H1 (cell line): ENCODE measurements around the gene HSD17B2. TPM values are rescaled to one million over a fixed set of nuclear protein-coding genes. Genes with fewer than 3 reads are reported as not detected.

ENCODE experiments used
- CTCF ChIA-PET: fragments of 300-600 bp; sonication (Branson Sonifier 250); formaldehyde crosslinking; loops from one replicate; lab custom pipeline; 2021; ENCODE audit not compliant: partially characterized antibody; lab: Charles Lee
- POLR2A ChIA-PET: fragments of 300-600 bp; sonication (Branson Sonifier 250); formaldehyde crosslinking; loops from one replicate; lab custom pipeline; 2021; ENCODE audit warnings: inconsistent platforms; ENCODE audit not compliant: partially characterized antibody; lab: Charles Lee
- DNase-seq, 2 experiments: peaks; one replicate each; pipeline versions ENCODE4 v3.0.0 to v3.0.0-alpha.2; 2010 to 2022; ENCODE audit warnings: low spot score in 2 of 2, low read depth in 1 of 2, mixed read lengths in 1 of 2
- FAIRE-seq: peaks from 2 replicates; lab custom pipeline; 2011; peaks lifted over from hg19 to GRCh38; lab: Jason Lieb, UNC
- H2AFZ ChIP-seq: 2 replicates; pipeline ENCODE4 v1.8.1; 2012; ENCODE audit warnings: low read length, inconsistent platforms
- H2AK5ac ChIP-seq: 2 replicates; pipeline ENCODE4 v1.6.1; 2013; ENCODE audit warnings: low read depth, low read length
- H2BK120ac ChIP-seq: replicated peaks from 2 replicates; pipeline ENCODE3; 2013; ENCODE audit warnings: low read depth, low read length, inconsistent platforms
- H2BK12ac ChIP-seq: 2 replicates; pipeline ENCODE4 v1.6.1; 2013; ENCODE audit warnings: low read depth, low read length
- H2BK15ac ChIP-seq: 2 replicates; pipeline ENCODE4 v1.6.1; 2013; ENCODE audit warnings: low read length
- H2BK20ac ChIP-seq: 2 replicates; pipeline ENCODE4 v1.6.1; 2013; ENCODE audit warnings: low read length
- H2BK5ac ChIP-seq: 2 replicates; pipeline ENCODE4 v1.6.1; 2013; ENCODE audit warnings: low read depth, low read length
- H3K14ac ChIP-seq: 2 replicates; pipeline ENCODE4 v1.6.1; 2013; ENCODE audit warnings: inconsistent platforms; ENCODE audit not compliant: insufficient read length
- H3K18ac ChIP-seq: 2 replicates; pipeline ENCODE4 v1.6.1; 2013; ENCODE audit warnings: low read length; ENCODE audit errors: extremely low read depth
- H3K23ac ChIP-seq: 2 replicates; pipeline ENCODE4 v1.6.1; 2013; ENCODE audit warnings: inconsistent platforms; ENCODE audit not compliant: insufficient read length
- H3K23me2 ChIP-seq: 2 replicates; pipeline ENCODE4 v1.6.1; 2013; ENCODE audit warnings: low read depth, low read length
- H3K27ac ChIP-seq: 2 replicates; pipeline ENCODE4 v1.6.1; 2011; ENCODE audit warnings: low read depth, low read length, inconsistent platforms
- H3K27me3 ChIP-seq, 4 experiments: replicated peaks in 1 of 4; 1 replicate in 1 of 4; 2 replicates in 3 of 4; pipeline versions ENCODE4 v1.6.1 to v1.8.1; 2011 to 2013; ENCODE audit warnings: low read length in 3 of 4, mild to moderate bottlenecking in 3 of 4, inconsistent platforms in 2 of 4, mixed read lengths in 2 of 4, moderate library complexity in 1 of 4; ENCODE audit not compliant: control insufficient read depth in 3 of 4, insufficient read depth in 3 of 4; ENCODE audit errors: extremely low read depth in 1 of 4
- H3K36me3 ChIP-seq, 4 experiments: 2 replicates each; pipeline versions ENCODE4 v1.6.1 to v1.8.1; 2011 to 2013; ENCODE audit warnings: mild to moderate bottlenecking in 4 of 4, low read length in 3 of 4, moderate library complexity in 2 of 4, control low read depth in 1 of 4, inconsistent platforms in 1 of 4; ENCODE audit not compliant: insufficient read depth in 4 of 4, control insufficient read depth in 2 of 4
- H3K4ac ChIP-seq: replicated peaks from 2 replicates; pipeline ENCODE3; 2013; ENCODE audit warnings: low read length, low read depth, mixed read lengths, inconsistent platforms; ENCODE audit not compliant: insufficient read length
- H3K4me1 ChIP-seq, 4 experiments: replicated peaks in 1 of 4; 1 replicate in 1 of 4; 2 replicates in 3 of 4; pipeline versions ENCODE4 v1.6.1 to v1.8.1; 2011 to 2013; ENCODE audit warnings: low read length in 3 of 4, inconsistent platforms in 2 of 4, mixed read lengths in 1 of 4; ENCODE audit not compliant: insufficient read depth in 4 of 4, control insufficient read depth in 3 of 4
- H3K4me2 ChIP-seq, 2 experiments: 2 replicates each; pipeline versions ENCODE4 v1.6.1 to v1.8.1; 2011 to 2013; ENCODE audit warnings: low read depth in 2 of 2, low read length in 2 of 2, control low read depth in 1 of 2, inconsistent platforms in 1 of 2, mild to moderate bottlenecking in 1 of 2; ENCODE audit not compliant: insufficient read depth in 1 of 2
- H3K4me3 ChIP-seq, 4 experiments: fragments of 200-600, 300-600 bp in 1 of 4; sonication (generic), shearing (Covaris generic), sonication (Bioruptor Twin) in 1 of 4; 2 replicates each; pipeline versions ENCODE4 v1.5.1 to v1.8.1; 2011 to 2016; ENCODE audit warnings: low read length in 4 of 4, low read depth in 3 of 4, control low read depth in 2 of 4, inconsistent platforms in 2 of 4, mild to moderate bottlenecking in 2 of 4, mixed read lengths in 1 of 4, moderate library complexity in 1 of 4; ENCODE audit not compliant: insufficient read depth in 2 of 4; ENCODE audit errors: extremely low read depth in 1 of 4
- H3K56ac ChIP-seq: replicated peaks from 2 replicates; pipeline ENCODE3; 2013; ENCODE audit warnings: low read depth, mild to moderate bottlenecking, mixed read lengths, low read length, inconsistent platforms; ENCODE audit not compliant: insufficient read length
- H3K79me1 ChIP-seq: 2 replicates; pipeline ENCODE4 v1.6.1; 2013; ENCODE audit warnings: low read depth, low read length, control low read depth
- H3K79me2 ChIP-seq, 2 experiments: 2 replicates each; pipeline versions ENCODE4 v1.6.1 to v1.8.1; 2012 to 2013; ENCODE audit warnings: low read length in 2 of 2, mild to moderate bottlenecking in 2 of 2, inconsistent platforms in 1 of 2; ENCODE audit not compliant: insufficient read depth in 2 of 2, control insufficient read depth in 1 of 2
- H3K9ac ChIP-seq, 4 experiments: replicated peaks in 1 of 4; 1 replicate in 1 of 4; 2 replicates in 3 of 4; pipeline versions ENCODE4 v1.6.1 to v1.8.1; 2011 to 2013; ENCODE audit warnings: low read depth in 3 of 4, low read length in 3 of 4, control low read depth in 2 of 4, mild to moderate bottlenecking in 2 of 4, moderate library complexity in 2 of 4, inconsistent platforms in 1 of 4; ENCODE audit errors: extremely low read depth in 1 of 4
- H3K9me3 ChIP-seq, 2 experiments: 2 replicates each; pipeline versions ENCODE4 v1.6.1 to v1.8.1; 2012 to 2013; ENCODE audit warnings: mild to moderate bottlenecking in 2 of 2, moderate library complexity in 2 of 2, control low read depth in 1 of 2, inconsistent platforms in 1 of 2, low read depth in 1 of 2, low read length in 1 of 2, mixed read lengths in 1 of 2; ENCODE audit not compliant: insufficient read depth in 2 of 2
- H4K20me1 ChIP-seq, 2 experiments: replicated peaks in 1 of 2; 2 replicates each; pipeline versions ENCODE3 to v1.8.1; 2011 to 2013; ENCODE audit warnings: inconsistent platforms in 2 of 2, low read length in 2 of 2, mild to moderate bottlenecking in 1 of 2; ENCODE audit not compliant: insufficient read depth in 2 of 2, control insufficient read depth in 1 of 2
- H4K5ac ChIP-seq: 2 replicates; pipeline ENCODE4 v1.6.1; 2013; ENCODE audit warnings: low read length, low read depth, mixed read lengths, inconsistent platforms; ENCODE audit not compliant: insufficient read length
- H4K8ac ChIP-seq: 2 replicates; pipeline ENCODE4 v1.8.0; 2013; ENCODE audit warnings: mild to moderate bottlenecking, moderate library complexity, low read length, inconsistent platforms; ENCODE audit not compliant: insufficient read depth; ENCODE audit errors: extremely low read depth
- H4K91ac ChIP-seq: replicated peaks from 2 replicates; pipeline ENCODE3; 2013; ENCODE audit warnings: low read length, mixed read lengths, inconsistent platforms; ENCODE audit not compliant: insufficient read length
- BACH1 ChIP-seq: IDR thresholded peaks from 2 replicates; pipeline ENCODE4 v1.6.1; 2012; ENCODE audit warnings: low read length, improper control_type of control experiment
- CBX8 ChIP-seq: fragments of 300-800, 300-1000 bp; sonication (generic); IDR thresholded peaks from 2 replicates; pipeline ENCODE4 v1.7.1; 2016; ENCODE audit warnings: low read depth, low read length, borderline replicate concordance
- FOSL1 ChIP-seq: IDR thresholded peaks from 2 replicates; pipeline ENCODE4 v1.6.1; 2011; ENCODE audit warnings: mild to moderate bottlenecking, low read depth, low read length, moderate library complexity; ENCODE audit not compliant: insufficient read depth
- RAD21 ChIP-seq, 2 experiments: IDR thresholded peaks in 1 of 2; conservative IDR thresholded peaks in 1 of 2; 2 replicates each; pipeline ENCODE4 v1.6.1; 2011; ENCODE audit warnings: low read depth in 2 of 2, low read length in 2 of 2, improper control_type of control experiment in 1 of 2, inconsistent platforms in 1 of 2, mild to moderate bottlenecking in 1 of 2, moderate library complexity in 1 of 2
- SP2 ChIP-seq: IDR thresholded peaks from 2 replicates; pipeline ENCODE4 v1.6.1; 2012; ENCODE audit warnings: mild to moderate bottlenecking, low read length, inconsistent platforms
- SRF ChIP-seq: IDR thresholded peaks from 2 replicates; pipeline ENCODE4 v1.6.1; 2011; ENCODE audit warnings: mild to moderate bottlenecking, low read depth, low read length, moderate library complexity
- TBP ChIP-seq: IDR thresholded peaks from 2 replicates; pipeline ENCODE4 v1.6.1; 2011; ENCODE audit warnings: low read depth, low read length, improper control_type of control experiment
- WGBS, 2 experiments: shearing (Covaris generic) in 1 of 2; methylation state at CpG; one replicate each; pipeline versions ENCODE4 v1.1.6 to v1.1.7; 2013 to 2015; ENCODE audit warnings: low lambda C conversion rate in 2 of 2, mixed read lengths in 2 of 2, inconsistent platforms in 1 of 2, low coverage in 1 of 2, missing lambda C conversion rate in 1 of 2; ENCODE audit not compliant: insufficient replicate concordance in 2 of 2, insufficient coverage in 1 of 2, insufficient read length in 1 of 2; ENCODE audit errors: extremely low coverage in 1 of 2, missing lambda C conversion rate in 1 of 2; 5-methylcytosine and 5-hydroxymethylcytosine counted together
- polyA plus RNA-seq, 7 experiments: library from polyadenylated mRNA; depleted of rRNA in 3 of 7; stranded (reverse) in 5 of 7; unstranded in 2 of 7; fragments of >200 nt in 5 of 7; fragments of 200-250 nt in 2 of 7; gene quantifications; 1 replicate in 5 of 7; 2 replicates in 1 of 7; 4 replicates in 1 of 7; pipeline versions ENCODE4 v1.2.1 to v1.2.3, GENCODE V29; 2011 to 2013; ENCODE audit warnings: missing spikeins in 2 of 7, mixed read lengths in 2 of 7
- total RNA-seq: library from RNA; stranded (reverse); fragmentation: NEBNext Ultra II Directional; extraction: Animal tissue kit (Norgen Biotek cat#: 25700); gene quantifications from 2 replicates; pipeline ENCODE4 v1.2.1, GENCODE V29; 2021
- TF ChIP-seq, protein P1 (sequence below), 3 experiments: IDR thresholded peaks; 1 replicate in 2 of 3; 2 replicates in 1 of 3; pipeline versions ENCODE4 v1.5.1 to v1.6.1; 2011; ENCODE audit warnings: low read length in 3 of 3, mild to moderate bottlenecking in 3 of 3, inconsistent platforms in 2 of 3, low read depth in 1 of 3, moderate library complexity in 1 of 3; ENCODE audit not compliant: insufficient read depth in 1 of 3; ENCODE audit errors: control extremely low read depth in 1 of 3

HSD17B2 gene
- total and polyA plus RNA-seq, 2 of the 8 experiments (the other 6 are each of a cell fraction or from before 2014, with no cell fraction given), result not detected

DNA sequence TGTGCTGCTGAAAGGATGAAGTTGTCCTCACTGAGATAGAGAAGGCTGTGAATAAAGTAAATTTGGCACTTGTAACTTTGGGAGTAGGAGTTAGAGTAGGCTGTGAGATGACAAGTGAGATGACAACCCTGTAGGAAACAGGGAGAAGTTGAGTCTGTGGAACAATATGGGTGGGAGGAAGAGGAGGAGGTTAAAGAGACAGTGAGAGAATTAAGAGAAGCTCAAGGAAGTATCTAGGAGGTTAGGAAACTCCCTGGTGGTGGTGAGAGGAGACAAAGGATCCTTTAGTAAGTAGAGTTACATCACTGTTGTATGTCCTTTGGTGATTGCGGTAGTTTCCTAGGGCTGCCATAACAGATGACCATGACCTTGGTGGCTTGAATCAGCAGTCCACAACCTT lies 10.7 kb upstream of the HSD17B2 start:
- Histone ChIP-seq H3K27ac (no peak overlapping the region), H4K91ac (no peak overlapping the region), H4K8ac (no peak overlapping the region), H3K79me1 (no peaks in the 10 kb centered on the region), H3K9ac (no peak overlapping the region), H2AK5ac (no peak overlapping the region), H3K14ac (no peak overlapping the region), H3K23ac (no peak overlapping the region), H3K4me2 (no peak overlapping the region), H2BK12ac (no peak overlapping the region), H3K56ac (no peak overlapping the region), H4K20me1 (peaks cover 0 to under 1% of the 10 kb centered on the region in 2 experiments), H3K36me3 (no peaks in the 10 kb centered on the region), H2BK5ac (no peak overlapping the region), H2BK20ac (no peak overlapping the region), H3K4me1 (no peaks in the 10 kb centered on the region), H2BK120ac (no peak overlapping the region), H2BK15ac (no peak overlapping the region), H3K27me3 (no peaks in the 10 kb centered on the region; a peak in 1 of 7 replicates), H3K23me2 (no peaks in the 10 kb centered on the region), H3K9me3 (no peaks in the 10 kb centered on the region), H2AFZ (no peak overlapping the region), H3K79me2 (no peaks in the 10 kb centered on the region), H4K5ac (no peak overlapping the region), H3K18ac (no peak overlapping the region), H3K4me3 (no peak overlapping the region), H3K4ac (no peak overlapping the region)
- FAIRE-seq, result no peak
- 94% methylated on average over 1 of the region's 1 CpG; no CpG with 5 or more reads in 1 of the 2 experiments for WGBS, 2 experiments
- CTCF ChIA-PET, result interaction anchor here (0.6 to 1.2 kb wide), 2 partner anchors 83 to 206 kb away, joined by 4 read pairs; no protein-coding TSS in a partner anchor
- DNase-seq, result no peak
- POLR2A ChIA-PET, result no interaction called here
- TF ChIP-seq CBX8 (no peak), SRF (no peak), FOSL1 (no peak), SP2 (no peak), TBP (no peak), BACH1 (no peak), RAD21 (IDR thresholded peaks at IDR 0.05 in 1 of 2, conservative IDR thresholded peaks at IDR 0.05 in 1 of 2; ENCODE audit: low read depth in 2 of 2, low read length in 2 of 2) (no peak)
- TF ChIP-seq, protein P1, sequence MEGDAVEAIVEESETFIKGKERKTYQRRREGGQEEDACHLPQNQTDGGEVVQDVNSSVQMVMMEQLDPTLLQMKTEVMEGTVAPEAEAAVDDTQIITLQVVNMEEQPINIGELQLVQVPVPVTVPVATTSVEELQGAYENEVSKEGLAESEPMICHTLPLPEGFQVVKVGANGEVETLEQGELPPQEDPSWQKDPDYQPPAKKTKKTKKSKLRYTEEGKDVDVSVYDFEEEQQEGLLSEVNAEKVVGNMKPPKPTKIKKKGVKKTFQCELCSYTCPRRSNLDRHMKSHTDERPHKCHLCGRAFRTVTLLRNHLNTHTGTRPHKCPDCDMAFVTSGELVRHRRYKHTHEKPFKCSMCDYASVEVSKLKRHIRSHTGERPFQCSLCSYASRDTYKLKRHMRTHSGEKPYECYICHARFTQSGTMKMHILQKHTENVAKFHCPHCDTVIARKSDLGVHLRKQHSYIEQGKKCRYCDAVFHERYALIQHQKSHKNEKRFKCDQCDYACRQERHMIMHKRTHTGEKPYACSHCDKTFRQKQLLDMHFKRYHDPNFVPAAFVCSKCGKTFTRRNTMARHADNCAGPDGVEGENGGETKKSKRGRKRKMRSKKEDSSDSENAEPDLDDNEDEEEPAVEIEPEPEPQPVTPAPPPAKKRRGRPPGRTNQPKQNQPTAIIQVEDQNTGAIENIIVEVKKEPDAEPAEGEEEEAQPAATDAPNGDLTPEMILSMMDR (IDR thresholded peaks at IDR 0.05; ENCODE audit: control extremely low read depth in 1 of 3, insufficient read depth in 1 of 3, low read depth in 1 of 3, low read length in 3 of 3), result no peak
